GM21423 (cell line): Measurements from ENCODE around the gene GATAD2B.
"Not testable (repeated sequence)": the region's sequence is repeated elsewhere in the genome, so short reads cannot be mapped to it uniquely, and the experiment has no call there.

Experiments
- ATAC-seq: cut with Tn5 transposase; IDR thresholded peaks from one replicate; pipeline ENCODE4 v1.9.1; 2021; ENCODE audit warnings: mild to moderate bottlenecking, moderate library complexity; ENCODE audit not compliant: unreplicated experiment

The GATAD2B gene

GRCh38 chr1:153899509-153899908 is 23.3 kb downstream of the GATAD2B start:
- no peak for ATAC-seq

GRCh38 chr1:153895866-153896265 is 26.9 kb downstream of the GATAD2B start:
- ATAC-seq = not testable (repeated sequence)

DNA sequence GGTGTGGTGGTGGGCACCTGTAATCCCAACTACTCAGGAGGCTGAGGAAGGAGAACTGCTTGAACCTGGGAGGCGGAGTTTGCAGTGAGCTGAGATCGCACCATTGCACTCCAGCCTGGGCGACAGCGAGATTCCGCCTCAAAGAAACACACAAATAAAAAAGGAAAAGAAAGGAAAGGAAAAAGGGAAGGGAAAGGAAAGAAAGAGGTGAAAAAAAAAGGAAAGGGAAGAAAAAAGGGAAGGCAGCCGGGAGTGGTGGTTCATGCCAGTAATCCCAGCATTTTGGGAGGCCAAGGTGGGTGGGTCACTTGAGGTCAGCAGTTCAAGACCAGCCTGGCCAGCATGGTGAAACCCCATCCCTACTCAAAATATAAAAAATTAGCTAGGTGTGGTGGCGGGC is 31.7 kb downstream of the GATAD2B start:
- not testable (repeated sequence) for ATAC-seq

GRCh38 chr1:153888533-153888932 is 34.2 kb downstream of the GATAD2B start:
- no peak for ATAC-seq

DNA sequence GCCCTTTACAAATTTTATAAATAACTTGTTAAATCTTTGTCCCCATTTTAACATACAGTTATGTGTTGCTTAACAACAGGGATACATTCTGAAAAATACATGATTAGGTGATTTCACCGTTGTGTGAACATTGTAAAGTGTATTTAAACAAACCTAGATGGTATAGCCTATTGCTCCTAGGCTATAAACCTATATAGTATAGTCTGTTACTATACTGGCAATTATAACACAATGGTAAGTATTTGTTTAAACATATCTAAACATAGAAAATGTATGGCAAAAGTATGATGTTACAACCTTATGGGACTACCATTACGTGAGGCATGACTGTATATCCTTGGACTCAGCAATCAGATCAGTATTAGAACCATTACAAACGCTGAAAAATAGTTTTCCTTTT is 36.6 kb downstream of the GATAD2B start:
- ATAC-seq = no peak

DNA sequence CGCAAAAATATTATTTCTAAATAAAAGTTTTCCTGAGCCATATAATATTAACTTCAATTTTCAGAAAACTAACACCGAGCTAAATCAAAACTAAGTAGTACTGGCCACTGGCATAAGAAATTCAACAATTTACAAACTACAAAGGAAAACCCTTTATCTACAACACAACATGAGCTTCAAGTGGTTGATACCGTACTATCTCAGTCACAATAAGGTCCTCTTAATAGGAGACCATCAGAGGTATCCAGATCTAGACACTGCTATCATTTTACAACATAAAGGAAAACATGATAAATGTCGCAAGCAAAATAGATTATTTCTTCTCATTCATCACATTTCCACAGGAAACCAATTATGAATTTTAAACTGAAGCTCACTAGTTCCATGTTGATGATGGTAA is 39.5 kb downstream of the GATAD2B start:
- no peak for ATAC-seq

DNA sequence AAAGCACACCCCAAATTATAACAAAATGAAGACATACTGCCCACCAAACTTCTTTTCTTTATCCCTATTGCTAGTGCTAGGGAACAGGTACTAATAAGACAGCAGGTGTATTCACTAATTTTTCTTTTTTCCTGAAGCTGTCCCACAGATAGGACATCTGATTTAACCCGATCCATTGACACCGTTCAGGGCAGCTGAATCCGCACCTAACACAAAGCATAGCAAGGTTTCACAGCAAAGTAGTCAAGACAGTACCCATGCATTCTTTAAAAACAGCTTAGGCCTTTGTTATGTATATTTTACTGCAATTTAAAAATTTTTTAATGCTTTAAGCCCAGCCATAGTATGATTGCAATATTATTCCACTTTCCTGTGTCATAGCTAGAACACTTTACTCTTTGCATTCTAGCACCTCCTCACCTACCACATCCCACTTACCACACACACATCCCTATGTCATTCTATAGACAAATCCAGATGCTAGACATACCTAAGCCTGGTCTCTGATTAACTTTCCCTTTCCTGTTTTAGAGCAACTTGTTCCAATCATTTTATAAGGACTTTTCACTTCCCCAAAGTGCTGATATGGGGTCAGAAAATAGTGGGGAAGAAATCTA is 40.4 kb downstream of the GATAD2B start:
- no peak for ATAC-seq

- no peak for ATAC-seq
These were observed 41.0 kb downstream of the GATAD2B start for GRCh38 chr1:153881751-153882150.

DNA sequence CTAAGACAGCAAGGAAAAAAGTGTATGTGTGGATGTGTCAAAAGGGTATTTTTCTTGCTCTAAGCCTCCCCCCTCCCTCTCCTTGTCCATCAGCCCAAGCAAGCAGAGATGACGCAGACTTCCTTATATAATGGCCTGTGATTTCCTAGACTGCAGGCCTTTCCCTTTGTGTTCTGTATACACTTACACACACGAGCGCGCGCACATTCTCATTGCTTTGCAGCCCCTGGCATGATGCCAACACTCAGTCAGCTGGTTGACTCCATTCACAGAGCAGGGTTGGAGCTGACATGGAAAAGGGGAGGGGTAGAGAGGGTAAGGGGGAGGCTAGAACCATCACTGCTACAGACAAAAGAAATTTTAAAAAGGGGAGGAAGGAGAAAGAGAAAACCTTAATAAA is 41.8 kb downstream of the GATAD2B start:
- ATAC-seq = no peak

DNA sequence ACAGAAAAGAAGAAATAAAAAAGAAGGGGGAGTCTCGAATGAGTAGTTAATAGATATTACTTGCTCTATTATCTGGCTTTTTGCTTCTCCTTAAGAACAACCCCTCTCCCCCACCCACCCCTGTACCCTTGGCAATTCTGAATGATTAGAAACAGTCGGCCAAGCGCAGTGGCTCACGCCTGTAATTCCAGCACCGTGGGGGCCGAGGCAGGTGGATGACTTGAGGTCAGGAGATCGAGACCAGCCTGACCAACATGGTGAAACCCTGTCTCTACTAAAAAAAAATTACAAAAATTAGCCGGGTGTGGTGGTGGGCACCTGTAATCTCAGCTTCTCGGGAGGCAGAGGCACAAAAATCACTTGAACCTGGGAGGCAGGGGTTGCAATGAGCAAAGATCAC is 42.7 kb downstream of the GATAD2B start:
- ATAC-seq = no peak

GRCh38 chr1:153877112-153877511 is 45.7 kb downstream of the GATAD2B start:
- no peak for ATAC-seq

GRCh38 chr1:153872934-153873333 is 49.8 kb downstream of the GATAD2B start:
- ATAC-seq = no peak

DNA sequence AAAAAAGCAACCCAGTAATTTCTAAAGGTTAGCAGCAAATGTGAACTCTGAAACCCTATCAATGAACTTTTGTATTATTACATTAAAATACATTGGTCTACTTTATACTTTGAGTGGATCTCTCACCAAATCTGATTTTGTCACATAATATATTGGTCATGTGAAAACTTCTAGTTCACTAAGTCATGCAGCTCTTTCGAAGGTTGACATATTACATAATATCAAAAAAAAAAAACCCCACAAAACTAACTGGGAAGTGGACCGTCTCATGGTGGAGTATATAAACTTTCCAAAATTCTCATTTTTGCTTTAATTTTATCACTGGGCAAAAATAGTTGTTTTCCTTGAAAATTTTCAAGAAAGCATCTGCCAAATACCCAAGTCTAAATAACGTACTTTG is 50.4 kb downstream of the GATAD2B start:
- ATAC-seq = no peak

GRCh38 chr1:153869486-153869885 is 53.3 kb downstream of the GATAD2B start:
- no peak for ATAC-seq

DNA sequence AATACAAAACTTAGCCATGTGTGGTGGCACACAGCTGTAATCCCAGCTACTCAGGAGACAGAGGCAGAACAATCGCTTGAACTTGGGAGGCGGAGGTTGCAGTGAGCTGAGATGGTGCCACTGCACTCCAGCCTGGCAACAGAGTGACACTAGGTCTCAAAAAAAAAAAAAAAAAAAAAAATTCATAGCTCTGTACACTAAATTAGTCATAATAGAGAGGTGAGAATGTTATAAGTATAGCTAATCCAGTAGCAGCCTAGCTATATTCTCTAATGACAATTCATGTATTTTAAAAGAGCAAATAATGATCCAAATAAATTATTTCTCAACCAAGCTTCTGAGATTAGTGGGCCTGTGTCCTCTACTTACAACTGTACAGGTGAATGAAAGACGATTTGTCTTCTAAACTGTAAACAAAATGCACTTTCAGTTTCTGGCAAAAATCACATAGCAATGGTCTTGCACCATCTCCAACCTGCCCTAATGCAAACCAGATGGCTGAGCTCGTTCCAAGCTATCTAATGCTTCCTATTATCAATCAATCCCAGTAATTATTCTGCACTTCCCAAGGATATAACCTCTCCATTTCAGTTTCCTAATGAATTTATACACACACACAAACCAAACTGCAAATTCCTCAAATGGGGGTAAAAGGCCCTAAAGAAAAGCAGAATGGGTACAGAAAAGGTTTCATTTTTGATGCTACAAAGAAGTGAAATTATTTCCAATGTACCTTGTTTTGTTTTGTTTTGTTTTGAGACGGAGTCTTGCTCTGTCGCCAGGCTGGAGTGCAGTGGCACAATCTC is 56.5 kb downstream of the GATAD2B start:
- no peak for ATAC-seq

DNA sequence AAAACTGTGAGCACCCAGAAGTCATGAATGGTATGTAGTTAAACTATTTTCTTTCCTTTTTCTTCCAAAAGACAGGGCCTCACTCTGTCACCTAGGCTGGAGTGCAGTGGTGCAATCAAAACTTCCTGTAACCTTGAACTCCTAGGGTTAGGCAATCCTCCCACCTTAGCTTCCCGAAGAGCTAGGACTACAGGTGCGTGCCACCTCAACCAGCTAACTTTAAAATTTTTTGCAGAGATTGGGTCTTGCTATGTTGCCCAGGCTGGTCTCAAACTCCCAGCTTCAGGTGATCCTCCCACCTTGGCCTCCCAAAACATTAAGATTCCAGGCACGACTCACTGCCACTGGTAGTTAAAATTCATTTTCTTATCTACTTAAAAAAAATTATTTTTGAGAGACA is 62.5 kb downstream of the GATAD2B start:
- ATAC-seq = no peak

GRCh38 chr1:153857505-153857904 is 65.3 kb downstream of the GATAD2B start:
- no peak for ATAC-seq

DNA sequence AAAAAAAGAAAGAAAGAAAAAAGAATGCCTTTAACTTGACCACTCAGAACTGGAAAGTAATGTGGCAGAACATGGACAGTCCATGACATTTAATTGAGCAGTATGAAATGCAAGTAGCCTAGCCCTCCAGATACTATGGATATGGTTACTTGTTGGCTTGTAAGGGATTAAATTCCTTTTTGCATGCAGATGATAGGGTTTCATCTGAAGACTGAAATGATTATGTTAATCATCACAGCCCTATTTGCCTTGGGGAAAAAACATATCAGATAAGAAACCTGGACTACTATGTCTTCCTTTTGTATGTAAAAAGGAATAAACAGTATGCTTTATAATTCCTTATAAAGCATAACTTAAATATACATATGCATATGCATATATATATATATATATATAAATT is 66.0 kb downstream of the GATAD2B start:
- no peak for ATAC-seq

GRCh38 chr1:153852170-153852569 is 70.6 kb downstream of the GATAD2B start:
- ATAC-seq = no peak

DNA sequence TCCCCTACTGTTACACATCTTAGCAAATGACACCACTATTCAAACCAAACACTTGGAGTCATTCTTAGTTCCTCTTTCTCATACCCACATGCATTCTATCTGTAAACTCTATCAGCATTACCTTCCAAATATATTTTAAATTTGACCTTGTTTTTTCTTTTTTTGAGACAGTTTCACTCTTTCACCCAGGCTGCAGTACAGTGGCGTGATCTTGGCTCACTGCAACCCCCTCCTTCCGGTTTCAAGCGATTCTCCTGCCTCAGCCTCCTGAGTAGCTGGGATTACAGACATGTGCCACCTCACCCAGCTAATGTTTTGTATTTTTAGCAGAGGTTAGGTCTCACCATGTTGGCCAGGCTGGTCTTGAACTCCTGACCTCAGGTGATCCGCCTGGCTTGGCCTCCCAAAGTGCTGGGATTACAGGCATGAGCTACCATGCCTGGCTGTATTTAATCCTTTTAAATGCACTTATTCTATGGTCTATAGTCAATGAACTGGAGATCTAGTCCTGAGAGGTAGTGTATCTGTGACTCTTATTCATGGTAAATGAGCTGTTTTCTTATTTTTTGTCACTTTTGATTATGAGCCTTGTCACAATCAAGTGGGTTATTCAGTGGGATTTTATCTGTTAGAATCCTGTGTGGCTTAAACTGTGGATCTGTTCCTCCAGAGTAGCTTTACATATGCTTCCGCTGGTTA is 73.1 kb downstream of the GATAD2B start:
- peak; percentile 75 for ATAC-seq

- no peak for ATAC-seq
These were observed 74.0 kb downstream of the GATAD2B start for GRCh38 chr1:153848805-153849204.

GRCh38 chr1:153845158-153845557 is 77.6 kb downstream of the GATAD2B start:
- ATAC-seq = no peak
